22Rv1 (cell line): Measurements from ENCODE around the gene LIPG.

ENCODE experiments used
- ZFX ChIP-seq: fragments of 450-650 bp; IDR thresholded peaks from 2 replicates; pipeline ENCODE4 v1.6.1; 2017; ENCODE audit warnings: antibody characterized with exemption, borderline replicate concordance
- TF ChIP-seq, protein P1 (sequence below): fragments of 450-650 bp; IDR thresholded peaks from 2 replicates; pipeline ENCODE4 v1.5.1; 2017; ENCODE audit warnings: mild to moderate bottlenecking

DNA sequence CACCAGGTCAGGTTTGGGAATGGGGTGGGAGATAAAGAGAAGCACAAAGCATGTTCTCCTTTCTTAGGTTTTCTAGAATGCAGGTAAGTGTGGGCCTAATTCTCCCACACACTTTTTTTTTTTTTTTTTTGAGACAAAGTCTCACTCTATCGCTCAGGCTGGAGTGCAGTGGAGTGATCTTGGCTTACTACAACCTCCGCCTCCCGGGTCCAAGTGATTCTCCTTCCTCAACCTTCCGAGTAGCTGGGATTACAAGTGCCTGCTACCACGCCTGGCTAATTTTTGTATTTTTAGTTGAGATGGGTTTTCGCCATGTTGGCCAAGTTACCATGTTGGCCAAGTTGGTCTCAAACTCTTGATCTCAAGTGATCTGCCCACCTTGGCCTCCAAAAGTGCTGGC lies 26.3 kb downstream of the LIPG start:
- TF ChIP-seq, protein P1, sequence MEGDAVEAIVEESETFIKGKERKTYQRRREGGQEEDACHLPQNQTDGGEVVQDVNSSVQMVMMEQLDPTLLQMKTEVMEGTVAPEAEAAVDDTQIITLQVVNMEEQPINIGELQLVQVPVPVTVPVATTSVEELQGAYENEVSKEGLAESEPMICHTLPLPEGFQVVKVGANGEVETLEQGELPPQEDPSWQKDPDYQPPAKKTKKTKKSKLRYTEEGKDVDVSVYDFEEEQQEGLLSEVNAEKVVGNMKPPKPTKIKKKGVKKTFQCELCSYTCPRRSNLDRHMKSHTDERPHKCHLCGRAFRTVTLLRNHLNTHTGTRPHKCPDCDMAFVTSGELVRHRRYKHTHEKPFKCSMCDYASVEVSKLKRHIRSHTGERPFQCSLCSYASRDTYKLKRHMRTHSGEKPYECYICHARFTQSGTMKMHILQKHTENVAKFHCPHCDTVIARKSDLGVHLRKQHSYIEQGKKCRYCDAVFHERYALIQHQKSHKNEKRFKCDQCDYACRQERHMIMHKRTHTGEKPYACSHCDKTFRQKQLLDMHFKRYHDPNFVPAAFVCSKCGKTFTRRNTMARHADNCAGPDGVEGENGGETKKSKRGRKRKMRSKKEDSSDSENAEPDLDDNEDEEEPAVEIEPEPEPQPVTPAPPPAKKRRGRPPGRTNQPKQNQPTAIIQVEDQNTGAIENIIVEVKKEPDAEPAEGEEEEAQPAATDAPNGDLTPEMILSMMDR = no peak
- no peak for TF ChIP-seq ZFX
